DMS53 treated with DMSO at 0.1 percent for 48 hours (cell line): ENCODE measurements around the gene ATAD3A.
"Not testable (repeated sequence)": the region's sequence is repeated elsewhere in the genome, so short reads cannot be mapped to it uniquely, and the experiment has no call there.

Experiments
- DNase-seq: peaks from one replicate; lab custom pipeline; 2025; ENCODE audit not compliant: unreplicated experiment; lab: John Stamatoyannopoulos, UW

The ATAD3A gene

GRCh38 chr1:1511533-1512285 lies at the start of gene ATAD3A:
TSS of gene ATAD3A (plus strand) at chr1:1512162. CDS start at chr1:1512269, 107 bp downstream.
- DNase-seq = peak; percentile 94

- no peak for DNase-seq
These were observed 49.5 kb upstream of the ATAD3A start for GRCh38 chr1:1462318-1462966.

GRCh38 chr1:1463312-1463711 lies 48.6 kb upstream of the ATAD3A start:
- DNase-seq = no peak

DNA sequence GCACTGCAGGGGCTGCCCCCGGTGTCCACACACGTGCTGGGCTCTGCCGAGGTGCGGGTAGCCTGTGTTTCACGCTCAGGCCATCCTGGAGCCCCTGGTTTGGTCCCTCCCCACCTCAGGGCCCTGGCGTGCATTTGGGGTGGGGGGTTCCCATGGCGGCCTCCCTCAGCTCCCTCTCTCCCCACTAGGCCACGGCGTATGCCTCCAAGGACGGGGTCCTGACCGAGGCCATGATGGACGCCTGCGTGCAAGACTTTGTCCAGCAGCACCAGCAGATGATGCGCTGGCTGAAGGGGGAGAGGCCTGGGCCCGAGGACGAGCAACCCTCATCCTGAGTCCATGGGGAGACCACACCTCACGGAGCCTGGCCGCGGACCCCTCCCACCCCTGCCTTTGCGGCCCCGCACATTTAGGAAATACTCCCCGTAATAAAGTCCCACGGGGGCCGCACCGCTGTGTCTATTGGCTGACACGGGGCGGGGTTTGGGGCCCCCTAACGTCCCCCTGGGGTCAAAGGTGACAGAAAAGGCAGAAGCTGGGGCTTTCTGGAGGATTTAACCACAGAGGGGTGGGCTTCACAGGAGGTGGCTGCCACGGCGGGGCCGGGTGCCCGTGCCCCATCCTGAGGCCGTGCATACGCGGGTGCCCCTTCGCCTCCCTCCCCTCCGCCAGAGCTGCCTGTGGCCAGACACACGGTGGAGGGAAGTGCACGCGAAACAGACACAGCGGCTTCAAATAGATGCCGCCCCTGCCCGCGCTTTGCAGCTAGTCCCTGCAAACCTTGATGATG lies 43.6 kb upstream of the ATAD3A start:
- not testable (repeated sequence) for DNase-seq

GRCh38 chr1:1470626-1471388 lies 41.2 kb upstream of the ATAD3A start:
- DNase-seq = no peak

DNA sequence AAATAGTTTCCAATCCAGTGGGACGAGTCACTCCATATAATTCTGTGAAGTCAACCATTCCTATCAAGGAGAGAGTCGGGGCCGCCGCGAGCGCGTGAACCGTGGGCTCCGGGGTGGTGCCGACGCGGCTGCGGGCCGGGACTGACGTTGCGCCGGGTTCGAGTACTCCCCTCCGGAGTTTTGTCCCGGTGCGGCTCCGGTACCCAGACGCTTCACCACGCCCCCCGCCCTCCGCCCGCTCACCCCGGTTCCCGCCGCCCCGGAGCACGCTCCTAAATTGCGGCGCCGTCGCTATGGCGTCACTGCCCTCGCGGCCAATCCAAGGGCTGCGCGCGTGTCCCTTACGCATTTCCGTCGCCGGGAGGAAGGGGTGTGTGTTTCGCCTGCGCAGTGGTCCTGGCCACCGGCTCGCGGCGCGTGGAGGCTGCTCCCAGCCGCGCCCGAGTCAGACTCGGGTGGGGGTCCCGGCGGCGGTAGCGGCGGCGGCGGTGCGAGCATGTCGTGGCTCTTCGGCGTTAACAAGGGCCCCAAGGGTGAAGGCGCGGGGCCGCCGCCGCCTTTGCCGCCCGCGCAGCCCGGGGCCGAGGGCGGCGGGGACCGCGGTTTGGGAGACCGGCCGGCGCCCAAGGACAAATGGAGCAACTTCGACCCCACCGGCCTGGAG lies 40.4 kb upstream of the ATAD3A start, which contains the start of gene ATAD3B:
Gene ATAD3B (plus strand): TSS at position 377 of the 664 bp plus-strand sequence. CDS start 120 bp downstream, at position 497.
- DNase-seq = peak; percentile 82

DNA sequence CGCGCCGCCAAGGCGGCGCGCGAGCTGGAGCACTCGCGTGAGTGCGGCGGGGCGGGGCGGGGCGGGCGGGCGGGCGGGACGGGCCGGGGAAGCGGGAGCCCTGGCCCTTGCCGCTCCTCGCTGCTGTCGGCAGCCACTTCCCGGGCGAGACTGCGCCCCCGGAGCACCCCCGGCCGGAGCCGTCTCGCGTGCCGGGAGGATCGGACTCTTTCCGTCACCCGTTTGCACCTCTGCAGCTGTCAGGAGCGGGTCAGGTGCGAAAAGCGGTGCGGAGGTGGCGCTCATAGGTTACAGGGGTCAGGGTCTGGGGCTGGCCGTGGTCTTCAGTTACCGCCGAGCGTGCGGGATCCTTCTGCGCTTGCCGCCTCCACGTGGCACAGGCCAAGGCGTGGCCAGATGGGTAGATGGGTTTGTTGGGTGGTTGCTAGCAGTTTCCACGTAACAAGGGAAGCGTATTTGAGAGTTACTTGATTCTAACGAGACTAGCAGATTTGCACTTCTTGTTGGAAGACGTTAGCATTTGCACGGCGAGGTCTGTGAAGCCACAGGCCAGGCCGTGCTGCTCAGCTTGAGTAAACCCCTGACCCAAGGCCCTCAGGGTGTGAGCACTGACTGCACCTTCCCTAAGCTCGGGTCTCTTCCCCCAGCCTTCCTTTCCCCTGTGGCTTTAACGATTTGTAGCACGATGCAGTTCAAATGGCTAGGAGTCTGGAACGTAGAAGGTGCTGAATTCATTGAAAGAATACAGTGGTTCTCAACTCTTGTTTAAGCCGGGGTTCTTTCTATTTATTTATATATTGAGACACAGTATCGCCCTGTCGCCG lies 39.7 kb upstream of the ATAD3A start:
- not testable (repeated sequence) for DNase-seq

DNA sequence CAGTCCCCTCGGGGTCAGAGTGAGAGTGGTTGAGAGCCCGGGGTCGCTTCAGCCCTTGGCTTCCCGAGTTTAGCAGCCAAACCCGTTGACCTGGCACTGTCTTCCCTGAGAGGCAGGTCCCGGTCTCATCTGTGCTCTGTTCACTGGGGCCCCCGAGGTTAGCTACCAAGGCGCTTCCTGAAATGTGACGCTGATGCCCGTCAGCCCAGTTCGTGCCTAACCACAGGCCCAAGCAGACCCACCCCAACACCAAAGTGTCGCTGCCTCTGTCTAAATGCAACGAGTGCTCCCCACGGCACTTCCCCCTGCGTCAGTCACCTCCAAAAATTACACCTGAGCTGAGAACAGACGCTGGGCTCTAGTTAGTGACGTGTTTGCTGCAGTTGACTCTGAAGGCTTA lies 36.0 kb upstream of the ATAD3A start:
- not testable (repeated sequence) for DNase-seq

DNA sequence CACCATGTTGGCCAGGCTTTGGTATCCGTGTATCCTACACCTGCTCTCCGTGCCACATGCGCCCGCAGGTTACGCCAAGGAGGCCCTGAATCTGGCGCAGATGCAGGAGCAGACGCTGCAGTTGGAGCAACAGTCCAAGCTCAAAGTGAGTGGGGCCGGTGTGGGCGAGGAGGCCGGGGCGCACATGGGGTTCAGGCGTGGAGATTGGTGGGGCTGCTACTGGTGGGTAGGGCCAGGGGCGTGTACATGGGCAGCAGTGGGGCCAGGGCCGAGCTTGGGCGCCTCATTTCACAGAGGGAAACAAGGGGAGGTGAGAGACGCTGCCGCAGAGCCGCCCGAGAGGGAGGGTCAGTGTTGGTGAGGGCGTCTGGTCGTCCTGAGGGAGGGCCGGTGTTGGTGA lies 34.8 kb upstream of the ATAD3A start:
- DNase-seq = no peak

DNA sequence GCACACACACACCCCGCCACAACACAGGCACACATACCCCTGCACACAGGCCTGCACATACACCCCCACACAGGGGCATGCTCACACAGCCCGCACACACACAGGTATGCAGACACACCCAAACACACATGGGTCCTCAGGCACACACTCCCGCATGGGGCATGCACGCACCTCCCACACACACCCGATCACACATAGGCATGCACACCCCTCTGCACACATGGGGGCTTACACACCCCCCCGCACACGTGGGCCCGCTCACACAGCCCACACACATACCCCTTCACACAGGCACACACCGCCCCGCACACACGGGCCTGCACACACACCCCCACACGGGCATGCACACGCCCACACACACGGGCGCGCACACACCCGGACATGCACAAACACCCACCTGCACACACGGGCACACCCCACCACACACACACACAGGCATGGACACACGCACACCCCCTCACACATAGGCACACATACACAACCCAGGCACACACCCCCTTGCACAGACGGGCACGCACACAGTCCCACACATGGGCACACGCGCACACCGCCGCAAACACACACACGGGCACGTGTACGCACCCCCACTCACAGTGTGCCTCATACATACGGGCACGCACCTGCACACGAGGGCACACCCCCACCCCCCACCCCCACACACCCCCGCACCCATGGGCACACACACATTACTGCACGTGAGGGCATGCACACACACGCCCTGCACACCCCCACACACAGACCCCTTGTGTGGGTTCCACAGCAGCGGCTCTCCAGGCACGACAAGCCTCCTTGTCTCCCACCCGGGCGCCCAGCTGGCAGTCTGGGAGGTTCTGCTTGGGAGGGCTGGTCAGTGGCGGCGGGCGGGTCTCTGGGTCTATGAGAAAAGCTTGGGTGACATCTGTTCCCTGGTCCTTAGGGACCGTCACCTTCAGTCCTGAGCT lies 32.1 kb upstream of the ATAD3A start:
- no peak for DNase-seq

DNA sequence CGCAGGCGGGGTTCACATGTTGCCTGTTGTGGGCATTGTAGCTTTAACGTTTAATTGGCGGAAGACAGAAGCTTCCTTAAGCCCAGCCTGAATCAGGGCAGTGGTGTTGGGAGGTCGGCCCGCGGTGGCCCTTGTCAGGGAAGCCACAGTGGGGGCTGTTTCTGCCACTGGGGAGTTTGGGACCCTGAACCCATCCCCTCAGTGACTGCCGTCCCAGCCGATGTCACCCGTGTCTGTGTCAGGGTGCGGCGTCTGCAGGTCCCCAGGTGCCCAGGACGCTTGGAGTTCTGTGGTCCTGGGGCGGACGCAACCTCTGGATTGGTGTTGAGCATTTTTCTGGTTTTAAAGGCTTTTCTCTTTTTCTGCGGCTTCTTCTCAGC lies 31.5 kb upstream of the ATAD3A start:
- DNase-seq = not testable (repeated sequence)

DNA sequence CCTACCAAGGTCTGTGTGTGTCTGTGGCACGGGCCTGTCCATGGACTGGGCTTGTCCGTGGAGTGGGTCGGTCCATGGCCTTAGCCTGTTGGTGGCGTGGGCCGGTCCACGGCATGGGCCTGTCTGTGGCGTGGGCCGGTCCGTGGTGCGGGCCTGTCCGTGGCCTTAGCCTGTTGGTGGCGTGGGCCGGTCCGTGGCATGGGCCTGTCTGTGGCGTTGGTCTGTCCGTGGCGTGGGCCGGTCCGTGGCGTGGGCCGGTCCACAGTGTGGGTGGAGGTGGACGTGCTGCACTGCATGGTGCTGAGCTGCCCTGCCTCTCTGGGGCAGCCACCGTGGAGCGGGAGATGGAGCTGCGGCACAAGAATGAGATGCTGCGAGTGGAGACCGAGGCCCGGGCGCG lies 30.2 kb upstream of the ATAD3A start:
- DNase-seq = not testable (repeated sequence)

DNA sequence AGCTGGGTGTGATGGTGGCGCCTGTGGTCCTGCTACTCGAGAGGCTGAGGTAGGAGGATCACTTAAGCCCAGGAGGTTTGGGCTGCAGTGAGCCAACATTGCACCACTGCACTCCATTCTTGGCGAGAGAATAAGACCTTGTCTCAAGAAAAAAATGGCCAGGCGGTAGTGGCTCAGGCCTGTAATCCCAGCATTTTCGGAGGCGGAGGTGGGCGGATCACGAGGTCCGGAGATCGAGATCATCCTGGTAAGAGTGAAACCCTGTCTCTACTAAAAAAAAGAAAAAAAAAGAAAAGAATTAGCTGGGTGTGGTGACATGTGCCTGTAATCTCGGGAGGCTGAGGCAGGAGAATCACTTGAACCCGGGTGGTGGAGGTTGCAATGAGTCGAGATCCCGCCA lies 29.1 kb upstream of the ATAD3A start:
- DNase-seq = no peak

GRCh38 chr1:1483714-1484113 lies 28.2 kb upstream of the ATAD3A start:
- DNase-seq = no peak

- not testable (repeated sequence) for DNase-seq
These were observed 26.8 kb upstream of the ATAD3A start for GRCh38 chr1:1484976-1485750.

DNA sequence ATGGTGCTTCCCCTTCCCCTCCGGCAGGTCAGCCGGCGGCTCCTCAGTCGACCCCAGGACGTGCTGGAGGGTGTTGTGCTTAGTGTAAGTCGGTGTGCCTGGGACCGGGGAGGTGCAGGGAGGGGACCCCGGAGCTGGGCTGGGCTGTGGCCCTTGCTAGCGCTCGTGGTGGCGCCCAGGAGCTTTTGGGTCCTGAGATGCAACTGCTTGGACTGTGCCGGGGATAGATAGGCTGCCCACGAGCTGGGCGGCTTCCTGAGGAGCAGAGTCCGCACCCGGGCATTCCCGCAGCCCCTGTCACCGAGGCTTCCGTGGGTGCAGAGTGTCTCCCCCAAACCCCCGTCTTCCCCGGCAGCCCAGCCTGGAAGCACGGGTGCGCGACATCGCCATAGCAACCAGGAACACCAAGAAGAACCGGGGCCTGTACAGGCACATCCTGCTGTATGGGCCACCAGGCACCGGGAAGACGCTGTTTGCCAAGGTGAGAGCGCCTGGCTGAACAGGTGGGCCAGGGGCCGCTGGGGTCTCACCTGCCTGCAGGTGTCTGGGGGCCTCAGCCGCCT lies 26.1 kb upstream of the ATAD3A start:
- not testable (repeated sequence) for DNase-seq

DNA sequence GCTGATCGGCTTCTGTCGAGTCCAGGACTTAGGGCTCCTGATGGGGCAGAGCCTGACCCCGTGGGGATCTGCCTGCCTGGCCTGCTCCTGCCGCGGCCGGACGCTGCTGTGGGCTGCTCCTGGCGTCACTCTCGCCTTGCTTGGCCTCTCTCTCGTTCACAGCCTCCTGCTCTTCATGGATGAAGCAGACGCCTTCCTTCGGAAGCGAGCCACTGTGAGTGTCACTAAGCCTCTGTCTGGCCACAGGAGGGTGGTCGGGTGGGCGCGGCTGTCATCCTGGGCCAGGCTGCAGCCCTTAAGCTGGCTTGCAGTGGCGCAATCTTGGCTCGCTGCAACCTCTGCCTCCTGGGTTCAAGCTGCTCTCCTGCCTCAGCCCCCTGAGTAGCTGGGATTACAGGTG lies 24.3 kb upstream of the ATAD3A start:
- no peak for DNase-seq
